Smooth muscle cell (in vitro differentiated cells): ENCODE data around the gene KRTAP5-9. TPM values are rescaled to one million over a fixed set of nuclear protein-coding genes. Genes with fewer than 3 reads are reported as not detected.

Experiments
- DNase-seq: peaks from one replicate; lab custom pipeline; 2025; ENCODE audit not compliant: unreplicated experiment; lab: John Stamatoyannopoulos, UW
- H2AFZ ChIP-seq: fragments of 200-600 bp; sonication (generic); 2 replicates; pipeline ENCODE4 v1.6.0; 2016; ENCODE audit warnings: antibody characterized with exemption, low read depth, mild to moderate bottlenecking
- H3F3A ChIP-seq: fragments of 200-600 bp; sonication (generic); 2 replicates; pipeline ENCODE4 v1.6.0; 2017; ENCODE audit warnings: antibody characterized with exemption, low read depth
- H3K27ac ChIP-seq: fragments of 200-600 bp; sonication (generic); 2 replicates; pipeline ENCODE4 v1.5.1; 2016; ENCODE audit warnings: low read depth, mild to moderate bottlenecking
- H3K27me3 ChIP-seq: fragments of 200-600 bp; sonication (generic); 2 replicates; pipeline ENCODE4 v1.6.1; 2016; ENCODE audit warnings: low read depth, mild to moderate bottlenecking
- H3K36me3 ChIP-seq: fragments of 200-600 bp; sonication (generic); 2 replicates; pipeline ENCODE4 v1.5.1; 2016; ENCODE audit warnings: low read depth
- H3K4me1 ChIP-seq: fragments of 200-600 bp; sonication (generic); 2 replicates; pipeline ENCODE4 v1.5.1; 2016; ENCODE audit warnings: low read depth
- H3K4me2 ChIP-seq: fragments of 200-600 bp; sonication (generic); 2 replicates; pipeline ENCODE4 v1.6.0; 2016; ENCODE audit warnings: mild to moderate bottlenecking
- H3K4me3 ChIP-seq: fragments of 200-600 bp; sonication (generic); 2 replicates; pipeline ENCODE4 v1.5.1; 2016; ENCODE audit warnings: mild to moderate bottlenecking
- H3K79me2 ChIP-seq: fragments of 200-600 bp; sonication (generic); 2 replicates; pipeline ENCODE4 v1.6.0; 2016; ENCODE audit warnings: low read depth, mild to moderate bottlenecking
- H3K9ac ChIP-seq: fragments of 200-600 bp; sonication (generic); 2 replicates; pipeline ENCODE4 v1.6.0; 2016; ENCODE audit warnings: low read depth
- H3K9me3 ChIP-seq: fragments of 200-600 bp; sonication (generic); replicated peaks from 2 replicates; pipeline ENCODE4 v1.5.1; 2016; ENCODE audit warnings: low read depth
- H4K20me1 ChIP-seq: fragments of 200-600 bp; sonication (generic); 2 replicates; pipeline ENCODE4 v1.6.0; 2016; ENCODE audit warnings: low read depth
- CTCF ChIP-seq: fragments of 200-600 bp; sonication (generic); IDR thresholded peaks from 2 replicates; pipeline ENCODE4 v1.5.1; 2017; ENCODE audit warnings: borderline replicate concordance, mild to moderate bottlenecking, antibody characterized with exemption; ENCODE audit not compliant: insufficient read depth, poor library complexity, severe bottlenecking
- WGBS: methylation state at CpG from one replicate; pipeline ENCODE4 v1.1.7; 2016; ENCODE audit warnings: low lambda C conversion rate; 5-methylcytosine and 5-hydroxymethylcytosine counted together
- polyA plus RNA-seq: library from polyadenylated mRNA; unstranded; fragments of >200 nt; fragmentation: Nextera tagmentation; extraction: Ambion mirVana; gene quantifications from 2 replicates; pipeline ENCODE4 v1.2.1, GENCODE V29; 2016
- total RNA-seq: library from RNA; depleted of rRNA; stranded (reverse); fragments of >200 nt; gene quantifications from 2 replicates; pipeline ENCODE4 v1.2.3, GENCODE V29; 2014

The KRTAP5-9 gene
- total RNA-seq = not detected in 2 replicates
- polyA plus RNA-seq = not detected in 2 replicates

GRCh38 chr11:71548120-71548519, at the start of gene KRTAP5-9:
KRTAP5-9 (plus strand) TSS chr11:71548420; CDS start chr11:71548658, 238 bp downstream.
- no peak for DNase-seq
- H3K27ac ChIP-seq = no peak within 1 kb of the TSS
- no peak within 1 kb of the TSS for H3K4me3 ChIP-seq
- no peaks in the 10 kb centered on the region for H3K79me2 ChIP-seq
- H3K4me1 ChIP-seq = no peaks in the 10 kb centered on the region
- no peaks in the 10 kb centered on the region for H3K36me3 ChIP-seq
- no peak for TF ChIP-seq CTCF
- H3F3A ChIP-seq = no peaks in the 10 kb centered on the region
- no peak within 1 kb of the TSS for H2AFZ ChIP-seq
- H3K4me2 ChIP-seq = no peak within 1 kb of the TSS
- H3K9ac ChIP-seq = no peak within 1 kb of the TSS
- H3K27me3 ChIP-seq = peaks cover 5% of the 10 kb centered on the region
- WGBS = 85% methylated on average over 5 of the region's 5 CpGs
- H4K20me1 ChIP-seq = no peaks in the 10 kb centered on the region
- H3K9me3 ChIP-seq = no peaks in the 10 kb centered on the region

GRCh38 chr11:71499125-71499524, 49.1 kb upstream of the KRTAP5-9 start:
- Histone ChIP-seq H3K9me3 (no peaks in the 10 kb centered on the region), H3K36me3 (peaks cover 10% of the 10 kb centered on the region), H3F3A (no peaks in the 10 kb centered on the region), H2AFZ (no peak overlapping the region), H4K20me1 (no peaks in the 10 kb centered on the region), H3K27ac (no peak overlapping the region), H3K4me2 (no peak overlapping the region), H3K79me2 (no peaks in the 10 kb centered on the region), H3K9ac (no peak overlapping the region), H3K27me3 (no peaks in the 10 kb centered on the region), H3K4me3 (no peak overlapping the region), H3K4me1 (no peaks in the 10 kb centered on the region)
- no peak for TF ChIP-seq CTCF
- WGBS = 94% methylated on average over 13 of the region's 13 CpGs
- DNase-seq = no peak

GRCh38 chr11:71499546-71499945, 48.7 kb upstream of the KRTAP5-9 start:
- no peak overlapping the region for H3K27ac ChIP-seq
- no peak for DNase-seq
- H4K20me1 ChIP-seq = no peaks in the 10 kb centered on the region
- no peak overlapping the region for H3K4me3 ChIP-seq
- WGBS = 89% methylated on average over 6 of the region's 6 CpGs
- no peaks in the 10 kb centered on the region for H3K9me3 ChIP-seq
- H3K79me2 ChIP-seq = no peaks in the 10 kb centered on the region
- no peak overlapping the region for H2AFZ ChIP-seq
- no peaks in the 10 kb centered on the region for H3K27me3 ChIP-seq
- H3K36me3 ChIP-seq = peaks cover 10% of the 10 kb centered on the region
- H3K4me1 ChIP-seq = no peaks in the 10 kb centered on the region
- H3K9ac ChIP-seq = no peak overlapping the region
- no peaks in the 10 kb centered on the region for H3F3A ChIP-seq
- TF ChIP-seq CTCF = no peak
- no peak overlapping the region for H3K4me2 ChIP-seq

- no peak overlapping the region for H3K4me2 ChIP-seq
- peaks cover 10% of the 10 kb centered on the region for H3K36me3 ChIP-seq
- H3K4me1 ChIP-seq = no peaks in the 10 kb centered on the region
- H3K9me3 ChIP-seq = no peaks in the 10 kb centered on the region
- no peak overlapping the region for H3K9ac ChIP-seq
- no peak for DNase-seq
- H4K20me1 ChIP-seq = no peaks in the 10 kb centered on the region
- H3K27ac ChIP-seq = no peak overlapping the region
- TF ChIP-seq CTCF = no peak
- no peak overlapping the region for H3K4me3 ChIP-seq
- no peaks in the 10 kb centered on the region for H3K27me3 ChIP-seq
- H2AFZ ChIP-seq = no peak overlapping the region
- no peaks in the 10 kb centered on the region for H3F3A ChIP-seq
- no peaks in the 10 kb centered on the region for H3K79me2 ChIP-seq
- WGBS = 79% methylated on average over 6 of the region's 6 CpGs
Measured at GRCh38 chr11:71500601-71501021, 47.6 kb upstream of the KRTAP5-9 start.
